Neural cell (in vitro differentiated cells): ENCODE measurements around the gene PRKAB2. TPM values are rescaled to one million over a fixed set of nuclear protein-coding genes. Genes with fewer than 3 reads are reported as not detected.

Experiments used
- H2AFZ ChIP-seq: fragments of 200-600, 300-800 bp; sonication (generic), shearing (Covaris generic); 2 replicates; pipeline ENCODE4 v1.6.0; 2014; ENCODE audit warnings: low read depth, mild to moderate bottlenecking, antibody characterized with exemption, low read length, moderate library complexity
- H3F3A ChIP-seq: fragments of 200-600 bp; shearing (Covaris generic); 2 replicates; pipeline ENCODE4 v1.6.1; 2016; ENCODE audit warnings: mild to moderate bottlenecking, moderate library complexity, mixed read lengths, antibody characterized with exemption, low read length; ENCODE audit not compliant: insufficient read depth, poor library complexity, severe bottlenecking
- H3K27ac ChIP-seq: fragments of 200-600, 300-800 bp; sonication (generic), shearing (Covaris generic); 2 replicates; pipeline ENCODE4 v1.5.1; 2014; ENCODE audit warnings: mild to moderate bottlenecking, low read length, moderate library complexity
- H3K27me3 ChIP-seq: fragments of 300-800, 200-600 bp; sonication (generic), shearing (Covaris generic); 2 replicates; pipeline ENCODE4 v1.6.0; 2014; ENCODE audit warnings: mild to moderate bottlenecking, low read depth, low read length, moderate library complexity; ENCODE audit not compliant: insufficient read depth
- H3K36me3 ChIP-seq: fragments of 300-800, 200-600 bp; sonication (generic), shearing (Covaris generic); 2 replicates; pipeline ENCODE4 v1.5.1; 2014; ENCODE audit warnings: mild to moderate bottlenecking, antibody characterized with exemption, low read length, moderate library complexity; ENCODE audit not compliant: insufficient read depth
- H3K4me2 ChIP-seq: fragments of 300-800, 200-600 bp; sonication (generic), shearing (Covaris generic); 2 replicates; pipeline ENCODE4 v1.6.0; 2014; ENCODE audit warnings: mild to moderate bottlenecking, low read length
- H3K4me3 ChIP-seq: fragments of 300-800, 200-600 bp; sonication (generic), shearing (Covaris generic); 2 replicates; pipeline ENCODE4 v1.5.1; 2014; ENCODE audit warnings: mild to moderate bottlenecking, low read length, moderate library complexity
- H3K79me2 ChIP-seq: fragments of 200-600 bp; shearing (Covaris generic); replicated peaks from 2 replicates; pipeline ENCODE4 v1.6.0; 2014; ENCODE audit warnings: mild to moderate bottlenecking, low read length, moderate library complexity; ENCODE audit not compliant: insufficient read depth
- H3K9ac ChIP-seq: fragments of 300-800, 200-600 bp; sonication (generic), shearing (Covaris generic); 2 replicates; pipeline ENCODE4 v1.6.1; 2016; ENCODE audit warnings: mild to moderate bottlenecking, low read length, mixed read lengths
- H3K9me2 ChIP-seq: fragments of 200-600 bp; shearing (Covaris generic); 2 replicates; pipeline ENCODE4 v1.6.1; 2016; ENCODE audit warnings: mild to moderate bottlenecking, low read length, mixed read lengths; ENCODE audit not compliant: insufficient read depth
- H3K9me3 ChIP-seq: fragments of 200-600, 300-800 bp; sonication (generic), shearing (Covaris generic); 2 replicates; pipeline ENCODE4 v1.6.1; 2016; ENCODE audit warnings: mild to moderate bottlenecking, mixed run types, low read length, moderate library complexity, mixed read lengths
- H4K20me1 ChIP-seq: fragments of 200-600 bp; shearing (Covaris generic); 2 replicates; pipeline ENCODE4 v1.6.1; 2016; ENCODE audit warnings: mild to moderate bottlenecking, mixed run types; ENCODE audit not compliant: insufficient read depth
- EP300 ChIP-seq: fragments of 450-650 bp; conservative IDR thresholded peaks from 2 replicates; pipeline ENCODE4 v1.6.1; 2014; ENCODE audit warnings: antibody characterized with exemption, mild to moderate bottlenecking, moderate library complexity; ENCODE audit not compliant: poor library complexity, severe bottlenecking
- EZH2 ChIP-seq: fragments of 200-600, 300-800 bp; shearing (Covaris generic), sonication (generic); IDR thresholded peaks from 2 replicates; pipeline ENCODE4 v1.6.1; 2014; ENCODE audit warnings: antibody characterized with exemption, low read length, borderline replicate concordance, mild to moderate bottlenecking; ENCODE audit not compliant: insufficient read depth, poor library complexity, severe bottlenecking
- MXI1 ChIP-seq: fragments of 450-650 bp; conservative IDR thresholded peaks from 2 replicates; pipeline ENCODE4 v1.6.1; 2014; ENCODE audit warnings: antibody characterized with exemption, mild to moderate bottlenecking; ENCODE audit not compliant: poor library complexity, severe bottlenecking
- POLR2AphosphoS5 ChIP-seq: IDR thresholded peaks from 2 replicates; pipeline ENCODE4 v1.6.1; 2012
- RAD21 ChIP-seq: fragments of 450-650 bp; conservative IDR thresholded peaks from 2 replicates; pipeline ENCODE4 v1.6.1; 2014; ENCODE audit warnings: antibody characterized with exemption, mild to moderate bottlenecking, moderate library complexity
- SMC3 ChIP-seq: fragments of 450-650 bp; conservative IDR thresholded peaks from 2 replicates; pipeline ENCODE4 v1.6.1; 2014; ENCODE audit warnings: antibody characterized with exemption, mild to moderate bottlenecking, moderate library complexity; ENCODE audit not compliant: poor library complexity
- TAF1 ChIP-seq: IDR thresholded peaks from 2 replicates; pipeline ENCODE4 v1.6.1; 2012; ENCODE audit warnings: low read depth
- polyA plus RNA-seq: library from polyadenylated mRNA; depleted of rRNA; stranded (reverse); fragments of >200 nt; gene quantifications from 2 replicates; pipeline ENCODE4 v1.2.3, GENCODE V29; 2014
- TF ChIP-seq, protein P1 (sequence below): IDR thresholded peaks from 2 replicates; pipeline ENCODE4 v1.6.1; 2012; ENCODE audit warnings: borderline replicate concordance
- TF ChIP-seq, protein P2 (sequence below): fragments of 450-650 bp; IDR thresholded peaks from 2 replicates; pipeline ENCODE4 v1.5.1; 2014; ENCODE audit warnings: antibody characterized with exemption, mild to moderate bottlenecking, moderate library complexity; ENCODE audit not compliant: poor library complexity, severe bottlenecking

Gene PRKAB2
- polyA plus RNA-seq, 1 donor from 2014 or later = 39.9 TPM

DNA sequence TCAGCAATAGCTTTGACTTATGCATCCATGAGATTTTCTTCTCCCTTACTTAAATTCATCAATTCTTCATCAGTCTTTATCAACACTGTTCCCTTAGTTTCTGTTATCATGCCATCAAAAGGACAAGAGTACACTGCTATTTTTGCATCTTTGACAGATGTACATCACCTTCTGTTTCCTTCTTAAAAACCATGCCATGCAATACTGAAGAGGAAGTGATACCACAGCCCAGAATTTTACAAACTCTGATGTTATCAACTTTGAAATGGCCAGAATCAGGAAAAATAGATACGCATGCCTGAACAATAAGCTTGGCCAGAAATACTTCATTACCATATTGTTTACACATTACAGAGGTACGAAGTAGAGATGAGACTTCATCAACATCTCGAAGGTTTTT is 31.8 kb upstream of the PRKAB2 start:
- Histone ChIP-seq H3F3A (no peaks in the 10 kb centered on the region), H3K36me3 (no peaks in the 10 kb centered on the region), H3K9ac (no peak overlapping the region), H3K79me2 (no peaks in the 10 kb centered on the region), H3K4me2 (no peak overlapping the region), H3K27ac (no peak overlapping the region), H4K20me1 (no peaks in the 10 kb centered on the region), H3K9me2 (no peaks in the 10 kb centered on the region), H3K9me3 (no peaks in the 10 kb centered on the region), H3K4me3 (no peak overlapping the region), H2AFZ (no peak overlapping the region), H3K27me3 (no peaks in the 10 kb centered on the region)
- TF ChIP-seq EZH2 = no peak
- no peak for TF ChIP-seq EP300
- no peak for TF ChIP-seq POLR2AphosphoS5
- TF ChIP-seq RAD21 = no peak
- TF ChIP-seq, protein P1, sequence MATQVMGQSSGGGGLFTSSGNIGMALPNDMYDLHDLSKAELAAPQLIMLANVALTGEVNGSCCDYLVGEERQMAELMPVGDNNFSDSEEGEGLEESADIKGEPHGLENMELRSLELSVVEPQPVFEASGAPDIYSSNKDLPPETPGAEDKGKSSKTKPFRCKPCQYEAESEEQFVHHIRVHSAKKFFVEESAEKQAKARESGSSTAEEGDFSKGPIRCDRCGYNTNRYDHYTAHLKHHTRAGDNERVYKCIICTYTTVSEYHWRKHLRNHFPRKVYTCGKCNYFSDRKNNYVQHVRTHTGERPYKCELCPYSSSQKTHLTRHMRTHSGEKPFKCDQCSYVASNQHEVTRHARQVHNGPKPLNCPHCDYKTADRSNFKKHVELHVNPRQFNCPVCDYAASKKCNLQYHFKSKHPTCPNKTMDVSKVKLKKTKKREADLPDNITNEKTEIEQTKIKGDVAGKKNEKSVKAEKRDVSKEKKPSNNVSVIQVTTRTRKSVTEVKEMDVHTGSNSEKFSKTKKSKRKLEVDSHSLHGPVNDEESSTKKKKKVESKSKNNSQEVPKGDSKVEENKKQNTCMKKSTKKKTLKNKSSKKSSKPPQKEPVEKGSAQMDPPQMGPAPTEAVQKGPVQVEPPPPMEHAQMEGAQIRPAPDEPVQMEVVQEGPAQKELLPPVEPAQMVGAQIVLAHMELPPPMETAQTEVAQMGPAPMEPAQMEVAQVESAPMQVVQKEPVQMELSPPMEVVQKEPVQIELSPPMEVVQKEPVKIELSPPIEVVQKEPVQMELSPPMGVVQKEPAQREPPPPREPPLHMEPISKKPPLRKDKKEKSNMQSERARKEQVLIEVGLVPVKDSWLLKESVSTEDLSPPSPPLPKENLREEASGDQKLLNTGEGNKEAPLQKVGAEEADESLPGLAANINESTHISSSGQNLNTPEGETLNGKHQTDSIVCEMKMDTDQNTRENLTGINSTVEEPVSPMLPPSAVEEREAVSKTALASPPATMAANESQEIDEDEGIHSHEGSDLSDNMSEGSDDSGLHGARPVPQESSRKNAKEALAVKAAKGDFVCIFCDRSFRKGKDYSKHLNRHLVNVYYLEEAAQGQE = no peak
- no peak for TF ChIP-seq SMC3
- TF ChIP-seq MXI1 = no peak
- TF ChIP-seq, protein P2, sequence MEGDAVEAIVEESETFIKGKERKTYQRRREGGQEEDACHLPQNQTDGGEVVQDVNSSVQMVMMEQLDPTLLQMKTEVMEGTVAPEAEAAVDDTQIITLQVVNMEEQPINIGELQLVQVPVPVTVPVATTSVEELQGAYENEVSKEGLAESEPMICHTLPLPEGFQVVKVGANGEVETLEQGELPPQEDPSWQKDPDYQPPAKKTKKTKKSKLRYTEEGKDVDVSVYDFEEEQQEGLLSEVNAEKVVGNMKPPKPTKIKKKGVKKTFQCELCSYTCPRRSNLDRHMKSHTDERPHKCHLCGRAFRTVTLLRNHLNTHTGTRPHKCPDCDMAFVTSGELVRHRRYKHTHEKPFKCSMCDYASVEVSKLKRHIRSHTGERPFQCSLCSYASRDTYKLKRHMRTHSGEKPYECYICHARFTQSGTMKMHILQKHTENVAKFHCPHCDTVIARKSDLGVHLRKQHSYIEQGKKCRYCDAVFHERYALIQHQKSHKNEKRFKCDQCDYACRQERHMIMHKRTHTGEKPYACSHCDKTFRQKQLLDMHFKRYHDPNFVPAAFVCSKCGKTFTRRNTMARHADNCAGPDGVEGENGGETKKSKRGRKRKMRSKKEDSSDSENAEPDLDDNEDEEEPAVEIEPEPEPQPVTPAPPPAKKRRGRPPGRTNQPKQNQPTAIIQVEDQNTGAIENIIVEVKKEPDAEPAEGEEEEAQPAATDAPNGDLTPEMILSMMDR = no peak
- no peak for TF ChIP-seq TAF1

DNA sequence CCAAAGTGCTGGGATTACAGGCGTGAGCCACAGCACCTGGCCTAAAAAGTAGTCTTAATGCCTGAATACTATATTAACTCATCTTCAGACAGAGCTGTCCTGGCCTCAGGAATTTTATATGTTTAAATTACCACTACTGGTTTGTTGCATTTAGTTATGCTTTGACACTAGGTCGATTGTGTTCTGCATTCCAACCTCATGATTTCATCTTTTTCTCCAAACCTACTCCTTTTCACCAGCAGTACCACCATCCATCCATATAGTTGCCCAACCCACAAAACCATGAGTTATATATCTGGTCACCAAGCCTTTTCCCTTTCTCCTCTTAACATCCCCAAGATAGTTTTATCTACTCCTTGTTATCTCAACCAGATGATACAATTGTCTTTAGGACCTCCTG is 30.3 kb upstream of the PRKAB2 start:
- Histone ChIP-seq H2AFZ (no peak overlapping the region), H3K4me2 (no peak overlapping the region), H3K36me3 (no peaks in the 10 kb centered on the region), H3K9me2 (no peaks in the 10 kb centered on the region), H4K20me1 (no peaks in the 10 kb centered on the region), H3K9me3 (no peaks in the 10 kb centered on the region), H3K4me3 (no peak overlapping the region), H3F3A (no peaks in the 10 kb centered on the region), H3K9ac (no peak overlapping the region), H3K27ac (no peak overlapping the region), H3K27me3 (no peaks in the 10 kb centered on the region), H3K79me2 (no peaks in the 10 kb centered on the region)
- TF ChIP-seq SMC3 (no peak), RAD21 (no peak), POLR2AphosphoS5 (no peak), MXI1 (no peak), TAF1 (no peak), EZH2 (no peak), EP300 (no peak)
- TF ChIP-seq, protein P2 = no peak
- TF ChIP-seq, protein P1 = no peak
